Gastroesophageal sphincter (tissue), 4 donors: ENCODE data around the gene INVS. TPM values are rescaled to one million over a fixed set of nuclear protein-coding genes. Genes with fewer than 3 reads are reported as not detected.

Experiments
- ATAC-seq: fragments of 150-250 bp; one replicate; pipeline ENCODE4 v1.9.1; 2016; ENCODE audit warnings: mild to moderate bottlenecking, moderate library complexity
- H3K27ac ChIP-seq, 4 donors: fragments of 200-600 bp; sonication (generic) in 3 of 4; 1 replicate in 3 of 4; 2 replicates in 1 of 4; pipeline ENCODE4 v1.5.1; 2016 to 2019
- H3K27me3 ChIP-seq: fragments of 200-600 bp; sonication (generic); one replicate; pipeline ENCODE4 v1.5.1; 2019
- H3K36me3 ChIP-seq, 2 donors: fragments of 200-600 bp; sonication (generic); one replicate each; pipeline ENCODE4 v1.5.1; 2019; ENCODE audit warnings: control low read depth in 1 of 2
- H3K4me1 ChIP-seq, 3 donors: fragments of 200-600 bp; sonication (generic); 1 replicate in 2 of 3; 2 replicates in 1 of 3; pipeline ENCODE4 v1.5.1; 2016 to 2019; ENCODE audit warnings: control low read depth in 2 of 3
- H3K4me3 ChIP-seq, 2 donors: fragments of 200-600 bp; sonication (generic); one replicate each; pipeline ENCODE4 v1.5.1; 2019; ENCODE audit warnings: mild to moderate bottlenecking in 1 of 2, moderate library complexity in 1 of 2
- H3K9me3 ChIP-seq, 3 donors: fragments of 200-600 bp; sonication (generic); one replicate each; pipeline ENCODE4 v1.5.1; 2017 to 2019; ENCODE audit warnings: control low read depth in 2 of 3
- EP300 ChIP-seq: sonication (generic); formaldehyde crosslinking; IDR thresholded peaks from one replicate; pipeline ENCODE4 v1.6.1; 2017; ENCODE audit warnings: antibody characterized with exemption, mild to moderate bottlenecking
- POLR2A ChIP-seq, 2 donors: fragments of 450-650 bp; IDR thresholded peaks; one replicate each; pipeline ENCODE4 v1.6.1; 2017; ENCODE audit warnings: antibody characterized with exemption in 2 of 2, mild to moderate bottlenecking in 2 of 2, moderate library complexity in 1 of 2
- POLR2AphosphoS5 ChIP-seq: sonication (generic); formaldehyde crosslinking; IDR thresholded peaks from one replicate; pipeline ENCODE4 v1.6.1; 2017; ENCODE audit warnings: antibody characterized with exemption
- WGBS, 2 donors: methylation state at CpG; one replicate each; pipeline ENCODE4 v1.1.5; 2018; ENCODE audit warnings: low coverage in 1 of 2; 5-methylcytosine and 5-hydroxymethylcytosine counted together
- total RNA-seq, 4 donors: library from RNA; depleted of rRNA; stranded (reverse); fragments of >200 nt; gene quantifications; one replicate each; pipeline ENCODE4 v1.1.0, GENCODE V29; 2016
- TF ChIP-seq, protein P1 (sequence below), 4 experiments: fragments of 200-600 bp in 2 of 4; fragments of 450-650 bp in 2 of 4; sonication (generic) in 1 of 4; IDR thresholded peaks; one replicate each; pipeline ENCODE4 v1.5.1; 2017 to 2019; ENCODE audit warnings: antibody characterized with exemption in 4 of 4, mild to moderate bottlenecking in 2 of 4, moderate library complexity in 2 of 4

The INVS gene
- total RNA-seq, 4 donors from 2014 or later = 18.3 to 35.0 (median 25.6) TPM

DNA sequence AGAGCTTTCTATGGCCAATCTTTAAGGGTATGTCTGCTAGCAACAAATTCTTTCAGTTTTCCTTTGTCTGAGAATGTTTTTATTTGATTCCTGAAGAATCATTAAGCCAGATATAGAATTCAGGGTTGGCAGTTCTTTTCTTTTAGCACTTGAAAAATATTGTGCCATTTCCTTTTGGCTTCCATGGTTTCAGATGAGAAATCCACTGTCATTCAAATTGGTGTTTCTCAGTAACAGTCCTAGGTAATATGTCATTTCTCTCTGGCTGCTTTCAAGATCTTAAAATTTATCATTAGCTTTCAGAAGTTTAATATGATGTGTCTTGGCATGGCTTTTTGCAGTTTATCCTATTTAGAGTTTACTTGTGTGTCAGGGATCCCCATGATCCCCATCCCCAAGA is 186.0 kb downstream of the INVS start:
- Histone ChIP-seq H3K4me1 (no peaks in the 10 kb centered on the region), H3K9me3 (peaks cover 0 to 9% (median 0%) of the 10 kb centered on the region in 3 donors), H3K36me3 (peaks cover 4 to 97% of the 10 kb centered on the region in 2 donors), H3K4me3 (no peak overlapping the region), H3K27me3 (no peaks in the 10 kb centered on the region), H3K27ac (no peak overlapping the region)
- TF ChIP-seq EP300 = no peak
- no peak for TF ChIP-seq POLR2AphosphoS5
- no peak for TF ChIP-seq POLR2A (IDR thresholded peaks at IDR 0.05)
- TF ChIP-seq, protein P1, sequence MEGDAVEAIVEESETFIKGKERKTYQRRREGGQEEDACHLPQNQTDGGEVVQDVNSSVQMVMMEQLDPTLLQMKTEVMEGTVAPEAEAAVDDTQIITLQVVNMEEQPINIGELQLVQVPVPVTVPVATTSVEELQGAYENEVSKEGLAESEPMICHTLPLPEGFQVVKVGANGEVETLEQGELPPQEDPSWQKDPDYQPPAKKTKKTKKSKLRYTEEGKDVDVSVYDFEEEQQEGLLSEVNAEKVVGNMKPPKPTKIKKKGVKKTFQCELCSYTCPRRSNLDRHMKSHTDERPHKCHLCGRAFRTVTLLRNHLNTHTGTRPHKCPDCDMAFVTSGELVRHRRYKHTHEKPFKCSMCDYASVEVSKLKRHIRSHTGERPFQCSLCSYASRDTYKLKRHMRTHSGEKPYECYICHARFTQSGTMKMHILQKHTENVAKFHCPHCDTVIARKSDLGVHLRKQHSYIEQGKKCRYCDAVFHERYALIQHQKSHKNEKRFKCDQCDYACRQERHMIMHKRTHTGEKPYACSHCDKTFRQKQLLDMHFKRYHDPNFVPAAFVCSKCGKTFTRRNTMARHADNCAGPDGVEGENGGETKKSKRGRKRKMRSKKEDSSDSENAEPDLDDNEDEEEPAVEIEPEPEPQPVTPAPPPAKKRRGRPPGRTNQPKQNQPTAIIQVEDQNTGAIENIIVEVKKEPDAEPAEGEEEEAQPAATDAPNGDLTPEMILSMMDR (IDR thresholded peaks at IDR 0.05) = no peak
- ATAC-seq = no peak

DNA sequence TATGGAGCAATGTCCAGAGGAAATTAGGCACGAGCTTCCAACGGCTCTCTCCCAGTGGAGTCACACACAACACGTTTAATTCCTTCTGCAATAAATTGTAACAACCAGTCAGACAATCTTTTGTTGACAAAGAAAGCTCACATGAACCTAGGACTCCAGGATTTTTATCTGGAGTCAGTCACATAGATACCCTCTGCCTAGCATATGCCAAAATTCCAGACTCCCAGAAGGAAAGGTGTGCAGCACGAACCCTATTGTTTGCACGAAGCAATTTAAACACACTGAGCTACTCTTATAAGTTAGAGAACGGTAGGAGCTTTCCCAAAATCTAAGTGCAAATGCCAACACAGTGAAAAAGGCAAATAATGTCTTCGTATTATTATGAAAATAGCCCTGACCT is 186.6 kb downstream of the INVS start:
- 93 to 96% methylated on average over 4 to 7 of the region's 7 CpGs for WGBS, 2 donors
- H3K4me1 ChIP-seq = no peaks in the 10 kb centered on the region

DNA sequence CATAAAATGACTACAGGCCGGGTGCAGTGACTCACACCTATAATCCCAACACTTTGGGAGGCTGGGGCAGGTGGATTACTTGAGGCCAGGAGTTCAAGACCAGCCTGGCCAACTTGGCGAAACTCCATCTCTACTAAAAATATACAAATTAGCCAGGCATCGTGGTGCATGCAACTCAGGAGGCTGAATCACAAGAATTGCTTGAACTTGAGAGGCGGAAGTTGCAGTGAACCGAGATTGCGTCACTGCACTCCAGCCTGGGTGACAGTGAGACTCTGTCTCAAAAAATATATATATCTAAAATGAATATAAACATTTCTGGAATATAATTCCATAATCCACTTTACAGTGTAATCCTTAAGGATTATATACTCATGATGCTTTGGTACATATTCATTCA is 187.2 kb downstream of the INVS start:
- Histone ChIP-seq H3K27ac (no peak overlapping the region), H3K4me1 (no peaks in the 10 kb centered on the region), H3K4me3 (no peak overlapping the region), H3K9me3 (peaks cover 0 to 9% (median 0%) of the 10 kb centered on the region in 3 donors), H3K36me3 (peaks cover 4 to 97% of the 10 kb centered on the region in 2 donors), H3K27me3 (no peaks in the 10 kb centered on the region)
- ATAC-seq = no peak
- TF ChIP-seq POLR2AphosphoS5 (no peak), POLR2A (IDR thresholded peaks at IDR 0.05) (no peak), EP300 (no peak)
- TF ChIP-seq, protein P1 (IDR thresholded peaks at IDR 0.05) = no peak
- 87 to 95% methylated on average over 6 of the region's 6 CpGs for WGBS, 2 donors

More for the DNA sequence above, 186.6 kb downstream of the INVS start:
- no peak overlapping the region for H3K4me3 ChIP-seq
- peaks cover 4 to 97% of the 10 kb centered on the region in 2 donors for H3K36me3 ChIP-seq
- no peak overlapping the region for H3K27ac ChIP-seq
- H3K9me3 ChIP-seq = peaks cover 0 to 9% (median 0%) of the 10 kb centered on the region in 3 donors
- ATAC-seq = no peak
- H3K27me3 ChIP-seq = no peaks in the 10 kb centered on the region
- TF ChIP-seq POLR2AphosphoS5 (no peak), POLR2A (IDR thresholded peaks at IDR 0.05) (no peak), EP300 (no peak)
- TF ChIP-seq, protein P1 (IDR thresholded peaks at IDR 0.05) = no peak

DNA sequence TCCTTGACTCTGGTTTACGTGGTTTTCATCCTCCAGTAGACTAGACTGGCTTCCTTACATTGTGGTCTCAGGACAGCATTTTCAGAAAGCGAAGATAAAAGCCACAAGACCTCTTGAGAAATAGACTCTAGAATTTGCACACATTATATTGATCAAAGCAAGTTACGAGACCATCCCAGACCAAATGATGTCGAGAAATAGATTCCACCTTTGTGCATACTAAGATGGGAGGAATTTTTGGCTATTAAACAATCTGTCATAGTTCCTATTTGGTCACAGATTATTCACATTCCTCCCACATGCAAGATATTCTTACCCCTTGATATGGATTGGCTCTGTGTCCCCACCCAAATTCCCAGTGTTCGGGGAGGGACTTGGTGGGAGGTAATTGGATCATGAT is 188.1 kb downstream of the INVS start:
- no peak for TF ChIP-seq POLR2AphosphoS5
- no peak for TF ChIP-seq POLR2A (IDR thresholded peaks at IDR 0.05)
- TF ChIP-seq, protein P1 (IDR thresholded peaks at IDR 0.05) = no peak
- TF ChIP-seq EP300 = no peak
- H3K36me3 ChIP-seq = peaks cover 4 to 98% of the 10 kb centered on the region in 2 donors
- no peak for ATAC-seq
- no peak overlapping the region for H3K4me3 ChIP-seq
- WGBS, 2 donors = 97 to 100% methylated on average over 3 to 5 of the region's 5 CpGs
- H3K4me1 ChIP-seq = no peaks in the 10 kb centered on the region
- no peaks in the 10 kb centered on the region for H3K27me3 ChIP-seq
- H3K27ac ChIP-seq = no peak overlapping the region
- peaks cover 0 to 9% (median 0%) of the 10 kb centered on the region in 3 donors for H3K9me3 ChIP-seq

DNA sequence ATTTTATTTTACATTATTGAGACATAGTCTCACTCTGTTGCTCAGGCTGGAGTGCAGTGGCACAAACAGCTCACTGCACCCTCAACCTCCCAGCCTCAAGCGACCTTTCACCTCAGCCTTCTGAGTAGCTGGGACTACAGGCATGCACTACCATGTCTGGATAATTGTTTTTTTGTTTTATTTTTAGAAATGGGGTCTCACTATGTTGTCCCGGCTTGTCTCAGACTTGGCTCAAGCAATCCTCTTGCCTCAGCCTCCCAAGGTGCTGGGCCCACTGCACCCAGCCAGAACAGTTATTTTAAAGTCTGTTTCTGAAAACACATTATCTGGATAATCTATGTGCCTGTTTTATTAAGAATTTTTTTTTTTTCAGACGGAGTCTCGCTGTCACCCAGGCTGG is 191.7 kb downstream of the INVS start:
- Histone ChIP-seq H3K4me3 (no peak overlapping the region), H3K36me3 (peaks cover 4 to 100% of the 10 kb centered on the region in 2 donors), H3K27me3 (no peaks in the 10 kb centered on the region), H3K9me3 (peaks cover 0 to 9% (median 0%) of the 10 kb centered on the region in 3 donors), H3K27ac (no peak overlapping the region), H3K4me1 (no peaks in the 10 kb centered on the region)
- TF ChIP-seq, protein P1 (IDR thresholded peaks at IDR 0.05) = no peak
- TF ChIP-seq EP300 (no peak), POLR2A (IDR thresholded peaks at IDR 0.05) (no peak), POLR2AphosphoS5 (no peak)
- ATAC-seq = no peak
- WGBS, 2 donors = 87 to 100% methylated on average over 2 to 4 of the region's 4 CpGs
